Endothelial cell of umbilical vein (primary cell): ENCODE results near the gene NFATC3. TPM values are rescaled to one million over a fixed set of nuclear protein-coding genes. Genes with fewer than 3 reads are reported as not detected.
"Not testable (repeated sequence)": the region's sequence is repeated elsewhere in the genome, so short reads cannot be mapped to it uniquely, and the experiment has no call there.

Experiments used
- BruUV-seq: library from RNA; stranded (reverse); fragments of 400-500 nt; replicated peaks from 2 replicates; lab custom pipeline; 2021; lab: Mats Ljungman, UMichigan
- CTCF ChIA-PET: fragments of 300-600, 350-600 bp; sonication (Branson Sonifier 250); formaldehyde crosslinking; loops from one replicate; lab custom pipeline; 2021; ENCODE audit warnings: antibody characterized with exemption, inconsistent platforms; lab: Charles Lee
- POLR2A ChIA-PET: fragments of 300-600, 350-600 bp; sonication (Branson Sonifier 250); formaldehyde crosslinking; loops from one replicate; lab custom pipeline; 2021; ENCODE audit warnings: antibody characterized with exemption, inconsistent platforms; lab: Charles Lee
- DNase-seq: peaks from one replicate; pipeline ENCODE4 v3.0.0-alpha.2; 2011; ENCODE audit warnings: low read depth, low spot score
- FAIRE-seq: peaks from 2 replicates; lab custom pipeline; 2011; peaks lifted over from hg19 to GRCh38; lab: Jason Lieb, UNC
- H2AFZ ChIP-seq: 2 replicates; pipeline ENCODE4 v1.6.0; 2012; ENCODE audit warnings: low read depth, low read length, control low read depth, inconsistent platforms
- H3K27ac ChIP-seq: 2 replicates; pipeline ENCODE4 v1.5.1; 2011; ENCODE audit warnings: low read depth, mild to moderate bottlenecking, control low read depth, low read length, moderate library complexity; ENCODE audit not compliant: insufficient read depth
- H3K27me3 ChIP-seq, 2 experiments: 2 replicates each; pipeline versions ENCODE4 v1.6.0 to v1.6.1; 2011; ENCODE audit warnings: low read length in 2 of 2, mixed read lengths in 1 of 2; ENCODE audit not compliant: control insufficient read depth in 2 of 2, insufficient read depth in 2 of 2
- H3K36me3 ChIP-seq, 2 experiments: 2 replicates in 1 of 2; 3 replicates in 1 of 2; pipeline ENCODE4 v1.5.1; 2011; ENCODE audit warnings: low read length in 2 of 2, mild to moderate bottlenecking in 1 of 2, moderate library complexity in 1 of 2; ENCODE audit not compliant: control insufficient read depth in 2 of 2, insufficient read depth in 2 of 2; ENCODE audit errors: extremely low read depth in 1 of 2
- H3K4me1 ChIP-seq: 3 replicates; pipeline ENCODE4 v1.5.1; 2011; ENCODE audit warnings: mild to moderate bottlenecking, low read length; ENCODE audit not compliant: control insufficient read depth, insufficient read depth; ENCODE audit errors: extremely low read depth
- H3K4me2 ChIP-seq: 2 replicates; pipeline ENCODE4 v1.6.1; 2011; ENCODE audit warnings: low read length, control low read depth, mixed read lengths; ENCODE audit not compliant: insufficient read depth
- H3K4me3 ChIP-seq, 3 experiments: fragments of 200-600 bp in 1 of 3; sonication (generic), shearing (Covaris generic) in 1 of 3; replicated peaks in 1 of 3; 2 replicates each; pipeline ENCODE4 v1.5.1; 2011 to 2016; ENCODE audit warnings: control low read depth in 3 of 3, low read length in 3 of 3, mild to moderate bottlenecking in 2 of 3, inconsistent platforms in 1 of 3, low read depth in 1 of 3, moderate library complexity in 1 of 3; ENCODE audit not compliant: insufficient read depth in 1 of 3
- H3K79me2 ChIP-seq: 2 replicates; pipeline ENCODE4 v1.6.0; 2012; ENCODE audit warnings: low read length, inconsistent platforms; ENCODE audit not compliant: control insufficient read depth, insufficient read depth
- H3K9ac ChIP-seq: replicated peaks from 2 replicates; pipeline ENCODE3; 2011; ENCODE audit warnings: low read length, control low read depth; ENCODE audit not compliant: insufficient read depth; ENCODE audit errors: extremely low read depth
- H3K9me1 ChIP-seq: replicated peaks from 3 replicates; pipeline ENCODE4 v1.6.0; 2011; ENCODE audit warnings: mild to moderate bottlenecking, low read length; ENCODE audit not compliant: control insufficient read depth, insufficient read depth; ENCODE audit errors: extremely low read depth
- H3K9me3 ChIP-seq: replicated peaks from 2 replicates; pipeline ENCODE4 v1.5.1; 2012; ENCODE audit warnings: low read length, inconsistent platforms; ENCODE audit not compliant: control insufficient read depth, insufficient read depth
- H4K20me1 ChIP-seq: replicated peaks from 2 replicates; pipeline ENCODE3; 2011; ENCODE audit warnings: mild to moderate bottlenecking, low read length; ENCODE audit not compliant: control insufficient read depth, insufficient read depth; ENCODE audit errors: extremely low read depth
- POLR2AphosphoS5 ChIP-seq: IDR thresholded peaks from 2 replicates; pipeline ENCODE4 v1.6.1; 2012; ENCODE audit warnings: low read depth, mild to moderate bottlenecking, control low read depth, low read length, moderate library complexity; ENCODE audit not compliant: insufficient read depth
- dilution Hi-C: fragments of 300-500 bp; cut with MboI; formaldehyde crosslinking; loops from one replicate; pipeline ENCODE4 v1.15.0; 2019; ENCODE audit warnings: low sequenced_read_pairs; ENCODE audit not compliant: extremely low pct_ligation_motif_present
- intact Hi-C: fragments of 100-400 bp; cut with micrococcal nuclease; formaldehyde crosslinking; loops from one replicate; pipeline ENCODE4 v1.10.0; 2022
- polyA plus RNA-seq, 4 experiments: library from polyadenylated mRNA; depleted of rRNA in 3 of 4; stranded (reverse) in 3 of 4; unstranded in 1 of 4; fragments of >200 nt; gene quantifications; 2 replicates each; pipeline versions ENCODE4 v1.2.1 to v1.2.3, GENCODE V29; 2011 to 2012; ENCODE audit warnings: missing spikeins in 1 of 4
- total RNA-seq: library from RNA; stranded (reverse); gene quantifications from 2 replicates; pipeline ENCODE4 v1.2.3, GENCODE V29; 2021

NFATC3 gene
- total and polyA plus RNA-seq, 2 donors (not counting 3 experiments of a cell fraction or from before 2014, with no cell fraction given): 15.6 to 33.1 TPM

DNA sequence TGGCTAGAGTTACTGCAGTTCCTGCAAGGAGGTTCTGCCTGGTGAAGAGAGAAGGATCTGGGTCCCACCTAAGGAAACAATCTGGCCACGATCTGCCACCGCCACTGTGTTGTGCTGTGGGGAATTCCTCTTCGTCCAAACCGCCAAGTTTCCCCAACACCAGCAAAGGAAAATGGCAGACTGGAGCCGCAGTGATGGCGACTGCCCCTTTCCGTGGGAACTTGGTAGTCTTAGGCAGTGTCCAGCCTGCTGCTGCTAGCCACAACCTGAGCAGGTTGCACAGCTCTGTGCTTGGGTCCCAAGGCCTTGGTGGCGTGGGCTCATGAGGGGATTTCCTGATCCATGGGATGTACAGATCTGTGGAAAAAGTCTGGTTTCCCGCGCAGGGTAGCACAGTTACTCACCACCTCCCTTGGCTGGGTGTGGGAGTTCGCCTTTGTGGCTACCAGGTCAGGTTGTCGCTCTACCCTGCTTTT, 28.6 kb downstream of the NFATC3 start:
- TF ChIP-seq POLR2AphosphoS5: no peak
- Histone ChIP-seq H4K20me1 (peaks cover 3% of the 10 kb centered on the region), H3K4me1 (no peaks in the 10 kb centered on the region), H3K79me2 (peaks cover 77% of the 10 kb centered on the region), H2AFZ (no peak overlapping the region), H3K4me3 (no peak overlapping the region), H3K27me3 (no peaks in the 10 kb centered on the region), H3K36me3 (no peaks in the 10 kb centered on the region), H3K27ac (no peak overlapping the region), H3K9me1 (no peaks in the 10 kb centered on the region), H3K9ac (no peak overlapping the region), H3K9me3 (no peaks in the 10 kb centered on the region), H3K4me2 (no peak overlapping the region)
- intact Hi-C loops (loop anchor here (5.0 kb wide), 1 partner anchor 98 kb away; no protein-coding TSS in a partner anchor), dilution Hi-C loops (no loop called here)
- ChIA-PET POLR2A (no interaction called here), CTCF (interaction anchor here (0.7 kb wide), 1 partner anchor 11 kb away, joined by 3 read pairs; no protein-coding TSS in a partner anchor)
- no TSS peak for BruUV-seq
- FAIRE-seq: no peak
- DNase-seq: no peak

- POLR2A ChIA-PET: not testable (repeated sequence)
- H3K79me2 ChIP-seq: peaks cover 74% of the 10 kb centered on the region
Measured at GRCh38 chr16:68114939-68115338, 29.8 kb downstream of the NFATC3 start.

More at GRCh38 chr16:68114939-68115338, 29.8 kb downstream of the NFATC3 start:
- H4K20me1 ChIP-seq, H3K27me3 ChIP-seq, FAIRE-seq, H3K4me1 ChIP-seq, H3K27ac ChIP-seq, dilution Hi-C loops, H3K9ac ChIP-seq, BruUV-seq, H3K4me3 ChIP-seq, CTCF ChIA-PET, DNase-seq, H3K9me3 ChIP-seq, H3K4me2 ChIP-seq, H2AFZ ChIP-seq, H3K36me3 ChIP-seq, H3K9me1 ChIP-seq: not testable (repeated sequence)
- intact Hi-C loops: loop anchor here (5.0 kb wide), 1 partner anchor 97 kb away; no protein-coding TSS in a partner anchor
